Vagina (tissue), 2 donors: ENCODE results near the gene ATP1A3. TPM values are rescaled to one million over a fixed set of nuclear protein-coding genes. Genes with fewer than 3 reads are reported as not detected.
A peak's percentile ranks its signal among the peaks of the same experiment; 100 is the strongest.

ENCODE experiments used
- DNase-seq, 2 donors: peaks; one replicate each; pipeline ENCODE4 v3.0.0-alpha.2; 2017; ENCODE audit errors: extremely low spot score in 2 of 2
- H3K27ac ChIP-seq: fragments of 200-600 bp; sonication (generic); one replicate; pipeline ENCODE4 v1.5.1; 2019
- H3K27me3 ChIP-seq: fragments of 200-600 bp; sonication (generic); one replicate; pipeline ENCODE4 v1.5.1; 2019
- H3K36me3 ChIP-seq, 2 donors: fragments of 200-600 bp; sonication (generic); one replicate each; pipeline ENCODE4 v1.5.1; 2017 to 2019
- H3K4me1 ChIP-seq: fragments of 200-600 bp; sonication (generic); one replicate; pipeline ENCODE4 v1.5.1; 2019
- H3K4me3 ChIP-seq, 2 donors: fragments of 200-600 bp; sonication (generic); 1 replicate in 1 of 2; 2 replicates in 1 of 2; pipeline ENCODE4 v1.5.1; 2016 to 2019
- H3K9me3 ChIP-seq: fragments of 200-600 bp; sonication (generic); one replicate; pipeline ENCODE4 v1.5.1; 2019
- POLR2A ChIP-seq, 2 donors: fragments of 450-650 bp; IDR thresholded peaks; one replicate each; pipeline ENCODE4 v1.6.1; 2017; ENCODE audit warnings: antibody characterized with exemption in 2 of 2, mild to moderate bottlenecking in 2 of 2, moderate library complexity in 2 of 2
- POLR2AphosphoS5 ChIP-seq, 2 donors: sonication (generic); formaldehyde crosslinking; IDR thresholded peaks; one replicate each; pipeline ENCODE4 v1.9.0; 2017; ENCODE audit warnings: antibody characterized with exemption in 2 of 2, mild to moderate bottlenecking in 2 of 2, low read depth in 1 of 2; ENCODE audit not compliant: insufficient read depth in 1 of 2
- intact Hi-C: fragments of 100-400 bp; cut with DNase I; formaldehyde crosslinking; loops from one replicate; pipeline ENCODE4 v1.15.1; 2023
- total RNA-seq: library from RNA; depleted of rRNA; stranded (reverse); fragments of >200 nt; gene quantifications from one replicate; pipeline ENCODE4 v1.2.3, GENCODE V29; 2016
- TF ChIP-seq, protein P1 (sequence below), 3 experiments: fragments of 450-650 bp in 2 of 3; fragments of 200-600 bp in 1 of 3; sonication (generic) in 1 of 3; IDR thresholded peaks; one replicate each; pipeline ENCODE4 v1.5.1; 2017 to 2019; ENCODE audit warnings: antibody characterized with exemption in 3 of 3, mild to moderate bottlenecking in 2 of 3, moderate library complexity in 2 of 3

The ATP1A3 gene
- total RNA-seq, 1 donor from 2014 or later = 4.7 TPM

- no peak for DNase-seq
- no peak overlapping the region for H3K4me3 ChIP-seq
- no peaks in the 10 kb centered on the region for H3K27me3 ChIP-seq
- no peaks in the 10 kb centered on the region for H3K9me3 ChIP-seq
- no peak for TF ChIP-seq POLR2AphosphoS5 (IDR thresholded peaks at IDR 0.05; ENCODE audit: insufficient read depth in 1 of 2, low read depth in 1 of 2)
- TF ChIP-seq, protein P1, sequence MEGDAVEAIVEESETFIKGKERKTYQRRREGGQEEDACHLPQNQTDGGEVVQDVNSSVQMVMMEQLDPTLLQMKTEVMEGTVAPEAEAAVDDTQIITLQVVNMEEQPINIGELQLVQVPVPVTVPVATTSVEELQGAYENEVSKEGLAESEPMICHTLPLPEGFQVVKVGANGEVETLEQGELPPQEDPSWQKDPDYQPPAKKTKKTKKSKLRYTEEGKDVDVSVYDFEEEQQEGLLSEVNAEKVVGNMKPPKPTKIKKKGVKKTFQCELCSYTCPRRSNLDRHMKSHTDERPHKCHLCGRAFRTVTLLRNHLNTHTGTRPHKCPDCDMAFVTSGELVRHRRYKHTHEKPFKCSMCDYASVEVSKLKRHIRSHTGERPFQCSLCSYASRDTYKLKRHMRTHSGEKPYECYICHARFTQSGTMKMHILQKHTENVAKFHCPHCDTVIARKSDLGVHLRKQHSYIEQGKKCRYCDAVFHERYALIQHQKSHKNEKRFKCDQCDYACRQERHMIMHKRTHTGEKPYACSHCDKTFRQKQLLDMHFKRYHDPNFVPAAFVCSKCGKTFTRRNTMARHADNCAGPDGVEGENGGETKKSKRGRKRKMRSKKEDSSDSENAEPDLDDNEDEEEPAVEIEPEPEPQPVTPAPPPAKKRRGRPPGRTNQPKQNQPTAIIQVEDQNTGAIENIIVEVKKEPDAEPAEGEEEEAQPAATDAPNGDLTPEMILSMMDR (IDR thresholded peaks at IDR 0.05) = peak; percentile 85 to 89 (median 87)
- intact Hi-C loops = no loop called here
- H3K4me1 ChIP-seq = no peaks in the 10 kb centered on the region
- H3K36me3 ChIP-seq = peaks cover 0 to 12% of the 10 kb centered on the region in 2 donors
- no peak overlapping the region for H3K27ac ChIP-seq
Measured at GRCh38 chr19:41951686-41952172, 42.3 kb downstream of the ATP1A3 start.

DNA sequence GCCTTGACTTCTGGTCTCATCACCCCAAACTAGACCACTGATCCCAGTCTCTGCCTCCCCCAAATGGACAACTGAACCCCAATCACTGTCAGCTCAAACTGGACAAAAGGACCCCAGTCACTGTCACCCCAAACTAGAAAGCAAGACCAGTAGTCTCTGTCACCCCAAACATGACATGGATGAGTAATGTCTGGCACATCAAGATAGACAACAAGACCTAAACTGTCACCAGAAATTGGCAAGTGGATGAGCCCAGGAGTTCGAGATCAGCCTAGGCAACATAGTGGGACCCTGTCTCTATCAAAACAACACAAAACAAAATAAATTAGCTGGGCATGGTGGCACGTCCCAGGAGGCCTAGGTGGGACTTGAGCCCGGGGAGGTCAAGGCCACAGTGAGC is 46.9 kb downstream of the ATP1A3 start:
- intact Hi-C loops = no loop called here
- Histone ChIP-seq H3K4me1 (no peaks in the 10 kb centered on the region), H3K27ac (no peak overlapping the region), H3K9me3 (no peaks in the 10 kb centered on the region), H3K36me3 (no peaks in the 10 kb centered on the region), H3K27me3 (no peaks in the 10 kb centered on the region), H3K4me3 (no peak overlapping the region)
- no peak for DNase-seq
- TF ChIP-seq POLR2A (IDR thresholded peaks at IDR 0.05) (no peak), POLR2AphosphoS5 (IDR thresholded peaks at IDR 0.05; ENCODE audit: insufficient read depth in 1 of 2, low read depth in 1 of 2) (no peak)
- TF ChIP-seq, protein P1 (IDR thresholded peaks at IDR 0.05) = no peak

GRCh38 chr19:41945135-41945766 is 48.8 kb downstream of the ATP1A3 start:
- H3K27ac ChIP-seq = no peak overlapping the region
- H3K4me1 ChIP-seq = peaks cover 12% of the 10 kb centered on the region
- H3K36me3 ChIP-seq = no peaks in the 10 kb centered on the region
- DNase-seq = no peak
- no peak overlapping the region for H3K4me3 ChIP-seq
- intact Hi-C loops = no loop called here
- no peaks in the 10 kb centered on the region for H3K9me3 ChIP-seq
- H3K27me3 ChIP-seq = peaks cover 8% of the 10 kb centered on the region
- no peak for TF ChIP-seq POLR2A (IDR thresholded peaks at IDR 0.05)
- no peak for TF ChIP-seq POLR2AphosphoS5 (IDR thresholded peaks at IDR 0.05; ENCODE audit: insufficient read depth in 1 of 2, low read depth in 1 of 2)

DNA sequence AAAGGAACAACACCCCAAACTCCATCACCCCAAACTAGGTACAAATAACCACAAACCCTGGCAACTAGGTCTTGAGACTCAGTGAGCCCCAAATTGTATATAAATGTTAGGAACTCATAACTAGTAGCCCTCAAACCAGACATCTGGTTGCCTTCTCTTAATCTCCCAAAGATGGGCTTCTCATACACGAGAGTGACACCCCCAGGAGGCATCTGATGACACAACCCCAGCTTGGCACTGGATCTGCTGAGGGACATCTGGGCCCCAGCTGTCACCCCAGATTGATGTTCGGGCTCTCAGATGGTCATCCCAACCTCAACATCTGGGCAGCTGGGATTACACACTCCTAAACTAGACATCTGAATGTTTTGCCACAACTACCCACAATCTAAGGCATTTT is 49.7 kb downstream of the ATP1A3 start:
- H3K4me3 ChIP-seq = no peak overlapping the region
- no peaks in the 10 kb centered on the region for H3K36me3 ChIP-seq
- intact Hi-C loops = no loop called here
- no peaks in the 10 kb centered on the region for H3K9me3 ChIP-seq
- TF ChIP-seq, protein P1 (IDR thresholded peaks at IDR 0.05) = no peak
- no peak for TF ChIP-seq POLR2A (IDR thresholded peaks at IDR 0.05)
- TF ChIP-seq POLR2AphosphoS5 (IDR thresholded peaks at IDR 0.05; ENCODE audit: insufficient read depth in 1 of 2, low read depth in 1 of 2) = no peak
- H3K27ac ChIP-seq = no peak overlapping the region
- H3K27me3 ChIP-seq = peaks cover 14% of the 10 kb centered on the region
- H3K4me1 ChIP-seq = peaks cover 18% of the 10 kb centered on the region
- DNase-seq = no peak

- peaks cover 14% of the 10 kb centered on the region for H3K27me3 ChIP-seq
- DNase-seq = no peak
- H3K4me1 ChIP-seq = peaks cover 18% of the 10 kb centered on the region
- no peaks in the 10 kb centered on the region for H3K36me3 ChIP-seq
- TF ChIP-seq POLR2A (IDR thresholded peaks at IDR 0.05) (no peak), POLR2AphosphoS5 (IDR thresholded peaks at IDR 0.05; ENCODE audit: insufficient read depth in 1 of 2, low read depth in 1 of 2) (no peak)
- TF ChIP-seq, protein P1 (IDR thresholded peaks at IDR 0.05) = no peak
- H3K4me3 ChIP-seq = no peak overlapping the region
- H3K27ac ChIP-seq = no peak overlapping the region
- intact Hi-C loops = no loop called here
- H3K9me3 ChIP-seq = no peaks in the 10 kb centered on the region
Measured at GRCh38 chr19:41941410-41942202, 52.4 kb downstream of the ATP1A3 start.
